Activated gamma-delta T cell (primary cell): Measurements from ENCODE around the gene SOD3.

ENCODE experiments used
- DNase-seq: peaks from one replicate; lab custom pipeline; 2025; lab: John Stamatoyannopoulos, UW

SOD3 gene

DNA sequence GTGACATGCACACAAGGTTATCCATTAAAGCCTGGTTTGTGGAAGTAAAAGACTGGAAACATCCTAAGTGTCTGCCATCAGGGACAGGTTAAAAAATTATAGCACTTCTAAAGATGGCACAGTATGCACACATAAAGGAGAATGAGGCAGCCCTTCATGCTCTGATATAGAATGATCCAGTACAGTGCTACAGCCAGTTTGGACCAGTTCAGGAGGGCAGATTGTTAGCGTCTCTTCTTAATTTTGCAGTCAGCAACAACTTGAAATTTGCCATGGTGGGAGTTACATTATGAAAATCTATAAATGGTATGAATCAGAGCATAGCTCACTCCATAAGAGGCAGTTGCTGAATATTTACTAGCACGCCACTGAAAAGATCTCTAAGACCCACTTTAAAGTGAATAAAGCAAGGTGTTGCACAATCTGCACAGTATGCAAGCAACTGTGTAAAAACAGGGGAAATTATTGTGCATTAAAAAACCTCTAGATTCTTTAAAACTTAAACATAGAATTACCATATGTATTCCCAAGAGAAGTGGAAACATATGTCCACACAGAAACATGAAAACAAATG lies 20.3 kb upstream of the SOD3 start:
- DNase-seq, result no peak

DNA sequence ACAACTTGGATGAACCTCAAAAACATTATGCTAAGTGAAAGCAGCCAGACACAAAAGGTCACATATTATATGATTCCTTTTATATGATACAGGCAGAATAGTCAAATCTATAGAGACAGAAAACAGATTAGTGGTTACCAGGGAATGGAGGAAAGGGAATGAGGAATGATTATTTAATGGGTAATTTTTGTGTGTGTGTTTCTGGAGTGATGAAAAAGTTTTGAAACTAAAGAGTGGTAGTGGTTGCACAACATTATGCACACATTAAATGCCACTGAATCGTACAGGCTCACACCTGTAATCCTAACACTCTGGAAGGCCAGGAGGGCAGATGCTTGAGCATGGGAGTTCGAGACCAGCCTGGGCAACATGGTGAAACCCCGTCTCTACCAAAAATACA lies 19.6 kb upstream of the SOD3 start:
- DNase-seq, result no peak

DNA sequence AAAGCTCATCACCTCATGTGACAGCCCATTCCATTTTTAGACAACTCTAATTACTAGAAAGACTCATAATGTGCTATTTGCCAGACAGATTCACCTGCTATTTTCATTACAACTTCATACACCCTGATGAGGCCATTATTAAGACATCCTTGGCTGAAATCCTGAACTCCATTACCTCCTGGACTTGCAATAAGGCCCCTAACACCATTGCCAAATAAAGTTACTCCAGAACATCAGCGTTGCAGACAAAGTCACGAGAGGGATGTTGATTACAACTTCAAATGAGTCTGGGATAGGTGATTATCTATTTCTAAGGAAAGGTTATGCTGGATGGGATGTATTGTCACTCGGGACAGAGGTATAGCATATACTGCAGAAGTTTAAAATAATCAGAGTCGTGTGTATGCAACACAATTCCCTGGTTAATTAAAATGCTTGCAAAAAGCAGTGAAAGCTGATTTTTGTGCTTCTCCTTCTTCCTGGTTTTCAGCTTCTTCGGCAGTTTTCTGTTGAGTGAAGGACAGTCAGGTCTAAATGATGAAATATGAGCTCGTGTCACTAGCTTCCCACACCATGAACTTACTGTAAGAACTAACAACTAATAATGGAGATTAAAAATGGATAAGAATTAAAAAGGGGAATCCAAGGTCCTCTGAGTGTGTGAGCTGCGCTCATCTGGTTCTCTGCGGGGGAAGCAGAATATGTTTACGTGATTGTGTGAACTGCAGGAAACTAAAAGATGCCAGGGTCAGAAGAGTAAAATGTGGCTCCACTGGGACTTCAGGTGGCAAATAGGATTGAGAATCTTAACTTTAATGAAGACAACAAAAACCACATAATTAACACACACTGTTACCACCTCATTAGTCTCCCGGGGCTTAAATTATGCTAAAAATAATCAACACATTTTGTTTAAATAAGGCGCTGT lies 17.6 kb upstream of the SOD3 start:
- no peak for DNase-seq

DNA sequence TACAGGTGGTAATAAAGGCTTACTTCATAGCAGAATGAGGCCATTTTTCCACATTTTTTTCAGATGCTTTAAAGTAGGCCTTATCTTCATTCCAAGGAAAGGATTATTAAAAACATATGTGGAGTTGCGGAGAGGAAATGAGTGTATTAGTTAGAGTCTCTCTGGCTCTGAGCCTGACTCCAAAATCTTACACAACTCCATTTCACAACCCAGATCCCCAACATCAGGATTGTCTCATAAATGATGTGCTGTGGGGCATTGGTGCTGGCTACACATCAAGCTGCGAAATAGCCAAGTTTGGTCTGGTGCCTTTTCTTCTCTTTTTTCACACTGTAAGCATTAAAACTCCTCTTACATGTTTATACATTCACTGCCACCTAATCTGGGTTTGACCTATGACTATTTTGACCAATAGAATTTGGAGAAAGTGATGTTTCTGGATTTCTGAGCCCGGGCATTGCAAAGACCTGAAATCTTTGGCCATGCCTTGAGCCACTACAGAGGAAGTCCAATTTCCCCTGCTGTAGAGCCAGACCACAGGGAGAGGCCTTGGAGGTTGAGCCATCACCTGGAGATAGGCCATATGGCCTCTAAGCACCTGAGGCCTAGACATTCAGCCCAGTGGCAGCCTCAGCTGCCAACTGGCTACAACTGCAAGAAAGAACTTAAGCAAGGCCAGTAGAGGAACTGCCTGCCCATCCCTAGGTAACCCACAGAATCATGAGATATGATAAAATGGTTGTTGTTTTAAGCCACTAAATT lies 16.7 kb upstream of the SOD3 start:
- no peak for DNase-seq

DNA sequence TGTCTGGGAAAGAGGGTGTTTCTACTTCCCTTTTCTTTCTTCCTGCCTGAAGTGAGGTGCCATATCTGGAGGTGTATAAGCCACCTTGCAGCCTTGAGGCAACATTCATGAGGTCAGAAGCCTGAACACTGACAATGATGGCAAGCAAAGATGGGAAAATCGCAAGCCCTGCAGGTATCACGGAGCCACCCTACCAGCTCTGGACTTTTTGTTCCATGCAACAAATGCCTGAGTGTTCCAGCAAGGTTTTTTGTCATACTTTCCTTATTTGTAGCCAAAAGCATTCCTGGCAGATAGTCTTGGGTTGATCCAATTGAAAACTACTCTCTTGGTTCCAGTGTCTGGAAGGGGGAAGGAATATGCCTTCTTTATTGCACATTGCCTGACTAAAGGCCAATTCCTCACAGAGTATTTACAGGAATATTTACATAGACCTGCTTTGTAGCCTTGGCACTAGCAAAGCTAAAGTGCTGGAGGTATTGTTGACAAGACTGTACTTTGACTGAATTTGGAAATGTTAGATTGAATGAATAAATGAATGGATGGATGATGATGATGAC lies 14.4 kb upstream of the SOD3 start:
- no peak for DNase-seq

DNA sequence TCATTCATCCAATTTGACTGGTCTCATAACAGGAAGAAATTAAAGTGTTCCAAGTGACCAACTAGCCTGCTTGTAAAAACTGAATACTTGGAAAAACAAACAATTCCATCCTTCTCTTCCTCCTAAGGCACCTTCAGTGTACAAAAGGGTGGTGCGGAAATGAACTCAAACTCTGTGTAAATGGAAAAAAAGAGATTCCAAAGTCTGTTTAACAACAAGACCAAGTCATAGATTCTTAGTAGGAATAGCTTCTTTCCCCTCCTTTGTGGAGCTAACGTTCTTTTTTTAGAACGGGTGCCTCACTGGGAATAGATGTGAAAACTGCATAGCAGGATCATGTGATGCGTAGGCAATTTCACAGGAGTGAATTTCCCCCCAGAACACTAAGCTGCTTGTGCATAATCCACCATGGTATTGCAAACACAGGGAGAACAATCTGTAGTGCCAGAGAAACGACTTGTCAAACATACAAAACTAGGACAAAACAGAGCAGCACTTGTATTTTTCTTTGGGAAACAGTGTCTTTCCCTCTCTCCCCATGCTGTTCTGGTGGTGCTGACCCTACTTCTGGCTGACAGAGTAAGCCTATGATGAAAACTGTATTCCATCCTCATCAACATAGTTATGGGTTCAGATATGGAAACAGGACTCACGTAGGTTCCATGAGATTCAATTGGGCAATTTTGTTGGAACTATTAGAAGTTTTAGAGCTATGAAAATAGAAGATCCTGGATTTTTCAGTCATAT lies 13.2 kb upstream of the SOD3 start:
- no peak for DNase-seq

DNA sequence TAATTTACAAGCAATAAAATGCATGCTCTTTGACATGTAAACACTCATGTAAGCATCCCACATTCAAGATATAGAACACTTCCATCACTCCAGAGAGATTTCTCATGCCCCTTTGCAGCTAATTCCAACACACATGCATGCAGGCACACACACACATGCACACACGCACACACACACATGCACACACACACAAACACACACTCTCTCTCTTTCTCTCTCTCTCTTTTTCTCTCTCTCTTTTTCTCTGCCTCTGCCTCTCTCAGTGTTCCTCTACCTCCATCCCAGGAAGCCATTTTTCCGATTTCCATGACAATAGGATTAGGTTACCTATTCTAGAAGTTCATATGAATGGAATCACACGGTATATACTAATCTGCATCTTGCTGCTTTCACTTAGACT lies 11.9 kb upstream of the SOD3 start:
- DNase-seq, result no peak

DNA sequence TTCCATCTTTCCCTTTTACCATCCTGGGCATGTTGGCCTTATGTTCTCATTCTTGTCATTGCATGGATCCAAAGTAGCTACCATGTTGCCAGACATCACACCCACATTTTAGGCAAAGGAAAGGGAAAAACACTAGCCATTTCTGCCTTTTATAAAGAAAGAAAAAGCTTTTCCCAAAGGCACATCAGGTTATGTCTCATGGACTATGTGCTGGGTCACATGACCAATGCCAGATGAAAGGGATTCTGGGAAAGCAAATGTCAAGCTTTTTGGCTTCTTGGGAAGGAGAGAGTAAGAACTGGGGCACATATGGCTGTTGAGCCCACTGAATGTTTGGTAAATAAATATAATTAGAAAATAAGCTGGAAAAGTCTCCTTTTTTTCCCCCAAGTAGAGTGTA lies 4.3 kb upstream of the SOD3 start:
- no peak for DNase-seq

DNA sequence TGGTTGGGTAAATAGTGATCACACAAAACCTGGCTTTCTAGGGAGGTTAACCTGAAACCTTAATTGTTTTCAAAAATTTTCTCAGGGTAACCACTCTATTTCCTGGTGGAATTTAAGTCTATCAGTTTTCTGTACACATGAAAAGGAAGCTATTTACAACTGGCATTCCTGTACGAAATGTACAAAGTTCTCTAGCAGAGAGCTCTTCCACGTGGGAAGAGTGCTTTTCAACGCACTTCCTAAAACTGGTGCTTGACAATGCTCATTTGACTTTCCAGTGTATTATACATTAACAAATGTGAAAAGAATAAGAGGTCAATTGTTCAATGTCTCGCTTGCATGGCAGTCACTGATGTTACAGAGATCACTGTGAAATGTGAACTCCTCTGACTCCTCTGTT lies 2.8 kb upstream of the SOD3 start:
- DNase-seq, result no peak

DNA sequence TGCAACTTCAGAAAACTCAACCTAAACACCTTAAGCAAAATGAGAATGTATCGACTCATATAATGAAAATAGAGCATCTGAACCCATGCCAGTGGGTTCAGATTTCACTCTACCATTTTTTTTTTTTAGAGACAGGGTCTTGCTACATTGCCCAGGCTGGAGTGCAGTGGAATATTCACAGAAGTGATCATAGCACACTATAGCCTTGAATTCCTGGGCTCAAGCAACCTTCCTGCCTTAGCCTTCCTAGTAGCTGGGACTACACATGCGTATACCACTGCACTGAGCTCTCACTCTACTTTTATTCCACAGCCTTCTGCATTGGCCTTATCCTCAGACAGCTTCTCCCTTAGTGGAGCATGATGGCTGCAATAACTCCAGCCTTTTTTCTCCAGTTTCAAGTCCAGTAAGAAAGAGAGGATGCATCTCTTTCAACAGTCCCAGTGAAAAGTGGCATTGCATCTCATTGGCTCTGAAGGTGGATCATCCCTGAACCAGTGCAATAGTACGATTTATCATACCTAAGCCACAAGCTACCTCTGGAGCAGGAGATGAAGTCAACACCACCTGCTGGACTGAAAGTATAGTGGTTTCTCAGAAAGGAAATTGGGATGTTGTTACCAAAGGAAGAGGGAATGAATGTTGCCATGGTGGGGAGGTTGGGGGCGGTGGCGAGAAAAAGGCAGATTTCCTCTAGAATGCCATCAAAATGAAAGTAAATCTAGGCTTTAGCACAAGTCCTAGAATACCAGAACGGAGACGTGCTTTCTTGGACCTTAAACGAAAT lies 2.0 kb upstream of the SOD3 start:
- no peak for DNase-seq

DNA sequence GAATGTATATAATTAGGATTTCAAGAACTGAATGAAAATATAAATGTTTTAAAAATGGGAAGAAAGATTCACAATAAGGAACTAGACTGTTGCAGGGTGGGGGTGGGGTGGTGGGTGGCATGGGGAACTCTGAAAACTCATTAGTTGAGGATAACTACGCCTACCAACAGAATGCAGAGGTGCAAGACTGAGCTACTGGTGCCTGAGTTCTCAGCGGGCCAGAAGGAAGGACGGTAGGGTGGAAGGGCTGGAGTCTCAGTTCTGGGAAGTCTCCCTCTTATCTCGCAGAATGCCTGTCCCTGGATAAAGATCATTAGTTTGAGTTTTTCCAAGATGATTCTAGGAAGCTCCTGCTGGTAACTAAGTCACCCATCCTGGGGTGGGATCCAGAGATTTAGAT lies 1.3 kb upstream of the SOD3 start:
- no peak for DNase-seq

DNA sequence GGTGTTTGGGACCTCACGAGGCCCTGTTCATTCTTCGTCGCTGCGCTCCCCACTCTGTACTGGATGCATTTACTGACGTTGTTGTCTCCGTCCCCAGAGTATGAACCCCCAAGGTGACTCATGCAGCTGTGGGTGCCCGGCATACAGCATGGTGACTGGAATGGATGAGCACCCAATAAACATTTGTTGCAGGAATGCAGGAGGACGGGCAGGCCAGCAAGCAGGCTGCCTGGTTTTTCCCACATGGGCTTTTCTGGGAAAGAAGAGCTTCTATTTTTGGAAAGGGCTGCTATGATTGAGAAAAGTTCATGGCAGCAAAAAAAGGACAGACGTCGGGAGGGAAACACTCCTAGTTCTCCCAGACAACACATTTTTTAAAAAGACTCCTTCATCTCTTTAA lies 893 bp upstream of the SOD3 start:
- DNase-seq, result no peak

DNA sequence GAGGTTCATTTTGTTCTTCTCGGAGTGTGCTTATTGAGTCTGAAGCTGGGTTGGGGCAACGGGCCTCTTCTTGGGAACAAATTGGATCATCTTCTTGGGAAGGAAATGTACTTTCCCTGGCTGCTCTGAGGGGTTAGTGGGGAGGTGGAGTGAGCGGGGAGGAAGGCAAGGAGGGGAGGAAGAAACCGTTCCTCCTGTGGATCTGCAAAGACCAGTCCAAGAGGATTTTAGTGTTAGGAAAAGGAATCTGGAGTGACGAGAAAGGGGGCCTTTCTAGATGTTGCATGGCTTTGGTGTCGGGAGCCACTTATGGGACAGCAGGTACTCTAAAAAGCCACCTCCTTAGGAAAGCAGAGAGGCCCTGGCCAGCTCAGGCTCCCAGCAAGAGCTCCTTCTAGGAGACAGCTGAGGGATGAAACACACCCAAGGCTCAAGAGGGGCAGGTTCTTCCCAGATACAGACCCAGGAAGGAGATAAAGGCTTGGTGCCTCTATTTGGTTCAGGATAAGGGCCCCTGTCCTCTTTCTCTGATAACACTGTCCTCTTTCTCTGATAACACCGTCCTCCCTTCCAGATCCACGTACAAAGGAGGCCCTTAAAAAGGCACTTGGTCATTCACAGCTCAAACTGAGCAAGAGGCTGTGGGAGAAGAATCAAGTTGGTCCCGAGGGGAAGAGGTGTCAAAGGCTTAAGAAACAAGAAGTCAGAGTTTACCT lies 451 bp downstream of the SOD3 start:
- no peak for DNase-seq

DNA sequence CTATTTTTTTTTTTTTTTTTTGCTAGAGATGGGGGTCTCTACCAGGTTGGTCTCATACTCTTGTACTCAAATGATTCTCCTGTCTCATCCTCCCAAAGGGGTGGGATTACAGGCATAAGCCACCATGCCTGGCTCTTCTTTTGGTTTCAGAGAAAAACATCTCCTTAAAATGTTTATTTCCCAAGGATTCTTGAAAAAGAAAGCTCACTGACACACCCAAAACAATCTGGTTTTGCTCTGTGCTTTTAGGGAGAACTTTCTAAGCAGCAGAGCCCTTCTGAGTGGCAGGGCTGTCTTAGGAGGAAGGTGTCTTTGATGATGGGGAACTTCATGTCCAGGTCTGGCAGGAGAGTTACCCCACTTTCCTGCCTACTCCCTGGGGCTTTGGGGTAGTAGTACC lies 1.2 kb downstream of the SOD3 start:
- no peak for DNase-seq

DNA sequence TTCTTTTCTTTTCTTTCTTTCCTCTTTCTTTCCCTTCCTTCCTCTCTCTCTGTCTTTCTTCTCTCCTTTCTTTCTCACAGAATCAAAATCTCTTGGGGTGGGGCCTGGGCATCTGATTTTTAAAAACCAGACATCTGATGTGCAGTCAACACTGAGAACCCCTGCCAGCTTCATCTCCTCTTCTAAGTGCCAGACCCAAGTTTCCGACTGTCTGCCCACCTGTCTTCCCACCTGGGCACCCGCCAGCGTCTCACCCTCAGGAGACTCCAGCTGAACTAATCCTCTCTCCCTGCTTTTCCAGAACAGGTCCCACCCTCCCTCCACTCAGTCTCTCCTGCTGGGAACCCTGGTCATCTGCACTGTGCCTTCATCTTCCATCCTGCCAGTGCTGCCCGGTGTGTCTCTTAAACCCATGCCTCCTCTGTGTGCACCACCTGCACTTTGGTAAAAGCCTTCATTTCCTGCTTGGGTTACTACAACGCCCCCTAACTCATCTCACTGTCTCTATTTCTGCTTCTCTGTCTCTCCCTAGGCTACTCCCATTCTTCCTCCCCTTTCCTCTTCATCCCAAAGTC lies 2.8 kb downstream of the SOD3 start:
- DNase-seq, result no peak

DNA sequence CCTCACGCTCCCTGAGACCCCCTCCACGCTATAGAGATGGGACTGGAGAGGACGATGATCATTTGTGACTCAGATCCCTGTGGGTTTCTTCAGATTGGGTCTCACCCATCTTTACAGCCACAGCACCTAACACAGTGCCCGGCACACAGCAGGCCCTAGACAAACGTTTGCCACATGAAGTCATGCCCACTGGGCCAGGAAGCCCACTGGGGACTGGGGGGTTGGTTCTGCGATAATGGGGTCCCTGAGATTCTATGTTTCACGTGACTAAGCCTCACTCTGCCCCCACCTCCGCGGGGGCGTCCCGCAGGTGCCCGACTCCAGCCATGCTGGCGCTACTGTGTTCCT lies 3.8 kb downstream of the SOD3 start:
- DNase-seq, result no peak

DNA sequence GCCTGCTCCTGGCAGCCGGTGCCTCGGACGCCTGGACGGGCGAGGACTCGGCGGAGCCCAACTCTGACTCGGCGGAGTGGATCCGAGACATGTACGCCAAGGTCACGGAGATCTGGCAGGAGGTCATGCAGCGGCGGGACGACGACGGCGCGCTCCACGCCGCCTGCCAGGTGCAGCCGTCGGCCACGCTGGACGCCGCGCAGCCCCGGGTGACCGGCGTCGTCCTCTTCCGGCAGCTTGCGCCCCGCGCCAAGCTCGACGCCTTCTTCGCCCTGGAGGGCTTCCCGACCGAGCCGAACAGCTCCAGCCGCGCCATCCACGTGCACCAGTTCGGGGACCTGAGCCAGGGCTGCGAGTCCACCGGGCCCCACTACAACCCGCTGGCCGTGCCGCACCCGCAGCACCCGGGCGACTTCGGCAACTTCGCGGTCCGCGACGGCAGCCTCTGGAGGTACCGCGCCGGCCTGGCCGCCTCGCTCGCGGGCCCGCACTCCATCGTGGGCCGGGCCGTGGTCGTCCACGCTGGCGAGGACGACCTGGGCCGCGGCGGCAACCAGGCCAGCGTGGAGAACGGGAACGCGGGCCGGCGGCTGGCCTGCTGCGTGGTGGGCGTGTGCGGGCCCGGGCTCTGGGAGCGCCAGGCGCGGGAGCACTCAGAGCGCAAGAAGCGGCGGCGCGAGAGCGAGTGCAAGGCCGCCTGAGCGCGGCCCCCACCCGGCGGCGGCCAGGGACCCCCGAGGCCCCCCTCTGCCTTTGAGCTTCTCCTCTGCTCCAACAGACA lies 4.4 kb downstream of the SOD3 start:
- no peak for DNase-seq

DNA sequence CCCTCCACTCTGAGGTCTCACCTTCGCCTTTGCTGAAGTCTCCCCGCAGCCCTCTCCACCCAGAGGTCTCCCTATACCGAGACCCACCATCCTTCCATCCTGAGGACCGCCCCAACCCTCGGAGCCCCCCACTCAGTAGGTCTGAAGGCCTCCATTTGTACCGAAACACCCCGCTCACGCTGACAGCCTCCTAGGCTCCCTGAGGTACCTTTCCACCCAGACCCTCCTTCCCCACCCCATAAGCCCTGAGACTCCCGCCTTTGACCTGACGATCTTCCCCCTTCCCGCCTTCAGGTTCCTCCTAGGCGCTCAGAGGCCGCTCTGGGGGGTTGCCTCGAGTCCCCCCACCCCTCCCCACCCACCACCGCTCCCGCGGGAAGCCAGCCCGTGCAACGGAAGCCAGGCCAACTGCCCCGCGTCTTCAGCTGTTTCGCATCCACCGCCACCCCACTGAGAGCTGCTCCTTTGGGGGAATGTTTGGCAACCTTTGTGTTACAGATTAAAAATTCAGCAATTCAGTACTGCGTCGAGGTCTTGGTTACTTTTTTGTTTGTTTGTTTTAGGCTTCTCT lies 5.0 kb downstream of the SOD3 start:
- DNase-seq, result no peak
